Stimulated activated CD4-positive, alpha-beta T cell treated with anti-CD3 and anti-CD28 coated beads, Interleukin-12 subunit alpha, Interleukin-12 subunit beta, amount 100 ng/mL, for 4 hours (primary cell): Measurements from ENCODE around the gene PRSS21.
A peak's percentile ranks its signal among the peaks of the same experiment; 100 is the strongest.

Experiments
- DNase-seq: peaks from one replicate; pipeline ENCODE4 v3.0.0-alpha.2; 2020

Gene PRSS21

DNA sequence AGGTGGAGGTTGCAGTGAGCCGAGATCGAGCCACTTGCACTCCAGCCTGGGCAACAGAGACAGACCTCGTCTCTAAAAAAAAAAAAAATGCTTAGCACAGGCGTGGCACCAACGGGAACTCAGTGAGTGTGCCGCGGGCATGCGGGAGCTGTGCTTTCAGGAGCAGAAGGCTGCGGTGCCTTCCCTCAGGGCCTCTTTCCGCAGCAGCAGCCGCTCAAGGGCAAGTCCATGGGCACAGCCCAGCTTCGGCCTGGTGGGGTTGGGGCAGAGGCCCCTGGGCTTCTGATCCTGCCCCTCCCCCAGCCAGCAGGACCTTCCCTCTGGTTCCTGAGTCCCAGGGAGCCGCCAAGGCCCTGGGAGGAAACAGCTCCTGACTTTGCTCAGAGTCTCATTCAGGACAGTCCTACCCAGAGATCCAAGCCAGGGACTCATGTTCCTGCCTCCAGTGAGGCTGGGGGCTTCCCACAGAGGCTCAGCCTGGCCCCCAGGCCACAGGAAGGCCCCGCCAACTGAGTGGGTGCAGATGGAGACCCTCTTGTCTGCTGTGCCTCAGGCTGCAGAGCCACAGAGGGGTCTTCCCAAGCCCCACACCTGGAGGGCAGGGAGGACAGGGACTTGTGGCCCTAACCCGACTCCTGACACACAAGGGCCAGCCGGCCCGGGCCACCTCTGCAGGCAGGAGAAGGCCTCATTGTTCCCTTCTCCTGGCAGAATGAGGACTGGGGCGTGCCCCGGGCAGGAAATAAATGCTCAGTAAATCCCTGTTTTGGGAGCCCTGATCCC, 9.7 kb downstream of the PRSS21 start:
- DNase-seq: no peak

DNA sequence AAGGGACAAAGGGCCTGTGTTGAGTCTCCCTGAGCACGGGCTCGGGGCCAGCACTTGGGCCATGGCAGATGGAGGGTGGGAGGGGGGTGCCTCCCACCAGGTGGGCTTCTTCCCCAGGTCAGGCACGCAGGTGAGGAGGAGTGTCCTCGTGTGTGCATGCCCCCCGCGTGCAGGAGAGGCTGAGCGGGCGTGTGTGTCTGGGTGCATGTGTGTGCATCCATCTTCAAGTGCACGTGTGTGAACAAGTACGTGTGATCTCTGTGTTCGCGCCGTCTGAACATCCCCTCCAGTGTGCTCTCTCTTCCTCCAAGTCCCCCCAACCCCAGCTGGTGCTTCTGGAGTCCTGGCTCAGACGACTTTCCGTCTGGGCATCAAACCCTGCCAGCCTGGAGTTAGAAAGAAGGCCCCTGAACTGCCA, 10.3 kb downstream of the PRSS21 start:
- DNase-seq: no peak

DNA sequence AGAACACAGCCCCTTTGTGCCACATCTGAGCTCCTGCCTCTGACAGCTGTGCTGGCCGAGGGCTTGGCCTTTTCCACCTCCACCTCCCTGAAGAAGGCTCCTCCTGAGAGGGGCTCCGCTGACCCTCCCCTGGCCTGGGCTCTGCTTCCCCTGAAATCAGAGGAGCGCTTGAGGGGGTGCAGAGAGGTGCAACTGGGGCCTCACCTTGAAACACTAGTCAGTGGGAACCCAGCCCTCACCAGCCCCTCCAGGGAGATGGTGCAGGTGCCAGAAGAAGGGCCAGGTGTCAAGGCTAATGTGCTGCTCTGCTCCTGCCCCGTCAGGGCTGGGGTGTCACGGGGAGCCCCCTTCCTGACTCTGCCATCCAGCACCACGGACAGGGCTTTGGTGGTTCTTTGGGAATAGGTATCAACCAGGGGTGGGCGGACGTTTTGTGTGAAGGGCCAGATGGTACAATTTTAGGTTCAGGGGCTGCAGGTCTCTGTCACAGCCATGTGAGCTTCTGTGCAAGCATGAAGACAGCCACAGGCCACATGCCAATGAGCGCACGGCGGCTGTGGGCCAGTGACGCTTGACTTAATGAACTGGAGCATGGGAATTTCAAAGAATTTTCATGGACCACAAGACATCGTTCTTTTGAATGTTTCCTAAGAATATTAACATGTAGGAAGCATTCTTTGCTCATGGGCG, 10.9 kb downstream of the PRSS21 start:
- no peak for DNase-seq

GRCh38 chr16:2828521-2828840, 11.4 kb downstream of the PRSS21 start:
- DNase-seq: no peak

DNA sequence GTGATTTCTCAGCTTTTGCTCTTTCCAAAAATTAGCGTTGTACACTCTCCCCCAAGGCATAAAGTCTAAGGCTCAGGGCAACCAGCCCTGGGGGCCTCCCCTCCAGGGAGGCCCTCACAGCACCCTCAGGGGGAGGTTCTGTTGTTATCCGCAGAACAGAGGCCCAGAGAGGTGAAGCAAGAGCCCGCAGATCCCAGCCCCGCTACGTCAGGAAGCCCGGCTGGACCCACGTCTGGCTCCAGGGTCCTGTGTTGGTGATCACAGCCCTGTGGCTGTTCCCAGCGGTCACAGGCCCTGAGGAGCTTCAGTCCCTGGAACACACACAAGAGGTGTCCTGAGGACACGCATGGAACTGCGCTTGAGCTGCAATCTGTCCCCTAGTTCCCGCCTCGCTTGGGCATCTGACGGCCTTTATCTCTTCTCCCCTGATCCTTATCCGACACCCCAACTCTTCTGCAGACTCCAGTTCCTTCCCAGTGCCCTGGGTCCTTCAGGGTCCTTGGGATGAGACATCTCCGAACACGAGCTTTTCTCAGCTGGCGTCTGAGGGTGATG, 11.9 kb downstream of the PRSS21 start:
- DNase-seq: no peak

GRCh38 chr16:2829501-2830354, 12.7 kb downstream of the PRSS21 start, which contains the start of gene ZG16B:
ZG16B (plus strand) TSS chr16:2830303; CDS start chr16:2830442, 139 bp downstream.
- no peak for DNase-seq

DNA sequence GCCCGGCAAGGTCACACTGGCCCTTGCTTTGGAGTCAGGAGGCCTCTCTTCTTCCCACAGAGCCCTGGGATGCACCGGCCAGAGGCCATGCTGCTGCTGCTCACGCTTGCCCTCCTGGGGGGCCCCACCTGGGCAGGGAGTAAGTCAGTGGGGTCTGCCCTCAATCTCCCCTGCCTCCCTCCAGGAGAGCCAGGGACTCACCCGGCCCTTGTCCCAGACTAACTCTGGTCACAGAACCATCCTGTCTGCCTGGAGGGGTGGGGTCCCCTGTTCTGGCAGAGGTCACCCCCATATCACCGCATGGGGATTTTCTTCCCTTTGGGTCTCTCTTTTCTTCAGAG, 13.3 kb downstream of the PRSS21 start:
- no peak for DNase-seq

- DNase-seq: no peak
Observed at GRCh38 chr16:2831203-2831602, 14.2 kb downstream of the PRSS21 start.

DNA sequence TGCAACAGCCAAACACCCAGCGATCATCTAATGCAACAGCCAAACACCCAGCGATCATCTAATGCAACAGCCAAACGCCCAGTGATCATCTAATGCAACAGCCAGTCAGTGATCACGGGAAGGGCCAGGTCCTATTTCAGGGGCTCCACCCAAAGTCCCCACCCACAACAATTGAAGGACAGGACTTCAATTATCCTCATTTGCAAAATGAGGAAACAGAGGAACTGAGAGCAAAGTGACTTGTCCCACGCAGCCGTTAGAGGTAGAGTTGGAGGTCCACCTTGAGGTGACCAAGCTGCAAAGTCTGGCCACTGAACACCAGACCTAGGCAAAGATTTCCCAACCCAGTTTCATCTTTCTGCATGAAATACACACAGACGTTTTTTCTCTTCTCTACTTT, 16.7 kb downstream of the PRSS21 start:
- DNase-seq: no peak

DNA sequence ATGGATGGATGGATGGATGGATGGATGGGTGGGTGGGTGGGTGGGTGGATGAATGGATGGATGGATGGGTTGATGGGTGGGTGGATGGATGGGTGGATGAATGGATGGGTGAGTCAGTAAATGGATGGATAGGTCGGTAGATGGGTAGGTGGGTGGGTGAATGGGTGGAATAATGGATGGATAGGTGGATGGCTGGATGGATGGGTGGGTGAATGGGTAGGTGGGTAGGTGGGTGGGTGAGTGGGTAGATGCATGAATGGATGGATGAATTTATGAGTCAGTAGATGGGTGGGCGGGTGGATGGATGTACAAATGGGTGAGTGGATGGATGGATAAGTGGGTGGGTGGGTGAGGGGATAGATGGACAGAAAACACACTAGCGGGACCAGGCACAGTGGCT, 17.9 kb downstream of the PRSS21 start:
- DNase-seq: no peak

DNA sequence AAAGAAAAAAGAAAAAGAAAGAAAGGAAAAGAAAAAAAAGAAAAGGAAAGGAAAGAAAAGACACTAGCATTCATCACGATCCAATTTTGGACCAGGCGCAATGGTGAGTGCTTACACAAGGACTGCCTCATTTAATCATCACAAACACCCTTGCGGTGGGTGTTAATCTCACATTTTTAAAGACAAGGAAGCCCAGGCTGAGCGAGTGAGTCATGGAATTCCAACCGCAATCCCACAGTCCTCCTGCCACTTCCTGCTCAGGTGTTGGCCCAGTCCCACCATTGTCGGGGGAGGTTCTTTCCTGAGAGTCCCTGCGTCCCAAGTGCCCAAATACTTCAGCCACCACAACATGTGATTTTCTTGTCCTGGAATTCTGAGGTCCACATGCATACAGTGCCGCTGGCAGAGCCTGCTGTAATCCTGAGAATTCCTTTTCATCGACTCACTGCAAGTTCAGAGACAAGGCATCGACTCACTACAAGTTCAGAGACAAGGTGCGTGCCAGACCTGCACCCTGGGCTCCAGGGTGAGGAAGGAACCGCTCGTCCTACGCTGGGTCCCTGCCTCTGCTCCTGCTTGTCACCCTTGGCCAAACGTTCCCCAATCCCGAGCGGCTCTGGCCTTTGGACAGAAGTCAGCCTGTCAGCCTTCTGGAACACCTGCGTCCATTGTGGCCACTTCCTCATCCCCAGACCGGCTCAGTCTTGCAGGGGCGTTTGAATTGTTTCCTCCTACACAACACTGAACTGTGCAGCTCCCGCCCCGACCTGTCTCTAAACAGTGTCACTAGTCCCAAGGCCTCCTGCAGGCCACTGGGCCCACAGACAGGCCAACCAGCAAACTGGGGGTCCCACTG, 18.8 kb downstream of the PRSS21 start:
- no peak for DNase-seq

DNA sequence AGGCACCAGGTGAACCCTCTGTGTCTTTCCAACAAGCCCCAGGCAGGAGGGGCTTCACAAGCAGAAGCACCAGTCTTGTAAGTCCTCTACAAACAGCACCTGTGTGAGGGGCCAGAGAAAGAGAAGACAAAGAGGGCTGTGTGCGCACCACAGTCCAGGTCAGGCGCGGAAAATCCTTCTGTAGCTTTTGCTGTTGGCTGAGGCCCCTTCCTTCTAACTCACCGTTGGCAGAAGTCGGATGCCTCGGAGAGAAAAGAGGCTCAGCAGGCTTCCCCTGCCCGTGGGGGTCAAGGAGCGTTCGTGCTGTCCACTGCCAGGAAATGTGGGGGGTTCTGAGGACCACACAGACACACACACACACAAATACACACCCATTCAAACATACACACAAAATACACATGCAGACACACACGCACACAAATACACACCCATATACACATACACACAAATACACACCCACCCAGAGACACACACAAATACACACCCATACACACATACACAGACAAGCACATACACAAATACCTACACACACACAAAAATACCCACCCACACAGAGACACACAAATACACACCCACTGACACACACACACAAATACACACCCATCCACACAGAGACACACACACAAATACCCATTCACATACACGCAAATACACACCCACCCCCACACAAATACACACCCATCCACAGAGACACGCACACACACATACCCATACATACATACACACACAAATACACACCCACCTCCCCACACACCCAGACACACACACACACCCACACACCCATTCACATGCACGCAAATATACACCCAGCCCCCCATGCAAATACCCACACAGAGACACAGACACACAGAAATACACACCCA, 19.8 kb downstream of the PRSS21 start:
- DNase-seq: no peak

- peak; percentile 50 for DNase-seq
Observed at GRCh38 chr16:2838928-2839327, 21.9 kb downstream of the PRSS21 start.

- DNase-seq: no peak
Observed at GRCh38 chr16:2839650-2840450, 22.8 kb downstream of the PRSS21 start.

DNA sequence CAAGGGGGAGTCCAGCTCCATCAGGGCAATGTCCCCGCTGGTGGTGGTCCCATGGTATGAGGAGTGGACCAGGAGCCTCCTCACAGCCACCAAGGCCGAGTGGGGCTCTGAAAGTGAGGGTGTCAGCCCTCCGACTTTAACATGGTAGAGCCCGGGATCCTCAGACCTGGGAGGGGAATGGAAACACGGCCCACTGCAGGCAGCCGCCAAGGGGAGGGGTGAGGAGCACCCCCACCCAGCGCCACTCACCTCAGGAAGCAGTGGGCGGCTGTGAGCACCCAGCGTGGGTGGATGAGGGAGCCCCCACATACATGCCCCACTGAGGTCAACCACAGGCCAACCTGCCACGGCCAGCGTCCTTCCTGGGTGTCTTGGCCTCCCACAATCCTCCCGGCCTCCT, 23.9 kb downstream of the PRSS21 start:
- no peak for DNase-seq

DNA sequence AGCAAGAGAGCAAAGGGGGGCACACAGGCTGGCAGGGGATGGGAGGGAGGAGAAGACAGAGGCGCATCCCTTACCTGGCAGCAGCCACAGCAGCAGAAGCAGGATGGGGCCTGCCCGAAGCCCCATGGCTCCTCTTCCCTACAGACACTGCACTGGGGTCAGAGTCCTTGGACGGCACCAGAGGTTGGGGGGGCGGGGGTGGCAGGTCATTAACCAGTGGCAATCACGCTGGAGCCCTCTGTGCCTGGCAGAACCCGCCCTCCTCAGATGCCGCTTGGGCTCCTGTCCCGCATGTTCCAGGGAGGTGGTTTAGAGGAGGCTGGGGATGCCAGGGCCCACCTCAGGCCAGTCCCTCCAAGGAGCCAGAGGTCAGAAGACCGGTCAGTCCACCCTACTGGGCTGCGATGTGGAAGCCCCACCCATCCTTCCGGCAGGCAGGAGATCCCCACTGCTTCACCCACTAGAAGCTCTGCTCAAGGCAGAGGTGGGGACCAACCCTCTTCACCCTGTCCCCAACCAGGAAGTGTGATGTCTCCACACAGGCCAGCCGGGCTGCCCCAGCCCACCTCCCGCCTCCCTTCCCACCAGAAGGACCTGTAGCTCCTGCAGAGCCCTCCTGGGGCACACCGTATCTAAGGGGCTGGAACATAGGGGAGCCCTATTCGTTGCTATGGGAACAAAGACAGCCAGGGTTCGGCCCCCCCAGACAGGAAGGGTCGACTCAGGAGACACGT, 24.7 kb downstream of the PRSS21 start:
- DNase-seq: no peak

DNA sequence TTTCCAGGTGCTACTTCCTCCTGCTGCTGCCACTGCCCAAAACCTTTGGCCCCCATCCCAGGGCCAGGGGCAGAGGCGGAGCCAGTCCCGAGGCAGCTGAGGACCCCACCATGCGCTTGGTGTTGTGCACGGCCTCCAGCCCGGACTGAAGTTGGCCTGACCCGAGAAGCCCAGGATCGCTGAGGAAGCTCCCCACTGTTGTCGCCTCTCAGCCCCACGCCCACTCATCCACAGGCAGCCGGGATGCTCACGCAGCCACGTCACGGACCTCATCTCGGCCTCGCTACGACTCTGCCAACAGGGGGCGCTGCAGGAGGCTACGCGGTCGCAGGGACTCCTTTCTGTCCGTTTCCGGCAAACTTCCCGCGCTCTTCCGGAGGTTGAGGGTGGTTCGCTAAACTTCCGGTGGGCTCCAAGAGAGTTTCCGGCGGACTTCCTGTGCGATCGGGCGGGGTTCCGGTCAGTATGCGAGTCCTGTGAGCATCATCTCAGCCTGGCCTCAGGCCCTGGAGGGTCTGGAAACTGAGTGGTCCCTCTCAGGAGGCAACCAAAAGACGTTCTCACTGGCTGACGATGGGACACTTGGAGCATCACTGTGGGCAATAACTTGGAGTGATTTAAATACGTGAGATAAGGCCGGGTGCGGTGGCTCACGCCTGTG, 25.4 kb downstream of the PRSS21 start:
- DNase-seq: peak; percentile 79

- DNase-seq: no peak
Observed at GRCh38 chr16:2843526-2843925, 26.5 kb downstream of the PRSS21 start.

DNA sequence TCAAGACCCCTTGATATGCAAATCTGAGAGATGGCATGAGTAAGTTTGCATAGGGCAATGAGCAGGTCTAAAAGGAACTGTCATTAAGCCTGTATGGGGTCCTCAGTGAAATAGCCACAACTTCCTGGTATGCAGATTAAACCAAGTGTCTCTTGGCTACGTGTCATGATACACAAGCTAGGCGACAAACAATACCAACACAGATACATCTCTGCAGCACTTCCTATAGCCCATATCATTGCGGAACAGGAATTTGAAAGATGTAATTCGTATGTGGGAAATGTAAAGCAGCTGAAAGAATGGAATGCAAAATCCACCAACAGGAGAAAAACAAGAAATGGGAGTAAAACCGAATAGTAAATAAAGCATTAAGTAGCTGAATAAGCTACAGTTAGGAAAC, 28.1 kb downstream of the PRSS21 start:
- no peak for DNase-seq
